ENCODE data around the gene BABAM2.

DNA sequence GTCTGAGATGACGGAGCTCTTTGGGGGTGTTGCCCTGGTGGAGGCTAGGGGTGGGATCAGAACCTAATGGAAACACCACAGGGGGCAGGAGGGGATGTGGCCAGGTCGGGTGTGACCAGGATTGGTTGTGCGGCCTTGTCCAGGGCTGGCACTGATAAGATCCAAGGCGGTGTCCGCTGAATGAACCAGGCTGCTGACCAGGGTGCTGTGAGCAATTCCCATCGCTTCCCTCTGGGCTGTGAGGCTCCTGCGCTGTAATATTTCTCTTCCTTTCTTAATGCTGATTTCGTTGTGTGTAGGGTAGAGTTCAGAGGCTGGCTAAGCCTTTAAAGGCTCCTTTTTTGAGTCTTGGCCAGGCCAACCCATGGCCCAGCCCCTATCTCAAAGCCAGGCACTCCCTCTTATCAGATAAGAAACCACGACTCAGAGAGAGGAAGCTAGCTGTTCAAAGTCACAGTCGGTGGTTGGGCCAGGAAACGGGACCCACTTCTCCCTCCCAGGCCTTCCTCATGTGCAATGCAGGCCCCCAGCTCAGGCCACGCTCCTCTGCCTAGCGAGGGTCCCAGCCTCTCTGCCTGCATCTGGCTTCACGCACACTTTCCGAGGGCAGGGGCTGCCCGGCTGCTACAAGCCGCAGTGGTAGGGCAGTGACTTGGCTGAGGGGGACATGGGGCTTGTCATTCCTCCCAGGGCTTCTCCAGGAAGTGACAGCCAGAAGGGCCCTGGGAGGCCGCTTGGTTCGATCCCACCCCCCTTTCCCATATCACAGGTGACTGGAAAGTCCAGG, 476.2 kb downstream of the BABAM2 start:
- TF ChIP-seq, protein P1, sequence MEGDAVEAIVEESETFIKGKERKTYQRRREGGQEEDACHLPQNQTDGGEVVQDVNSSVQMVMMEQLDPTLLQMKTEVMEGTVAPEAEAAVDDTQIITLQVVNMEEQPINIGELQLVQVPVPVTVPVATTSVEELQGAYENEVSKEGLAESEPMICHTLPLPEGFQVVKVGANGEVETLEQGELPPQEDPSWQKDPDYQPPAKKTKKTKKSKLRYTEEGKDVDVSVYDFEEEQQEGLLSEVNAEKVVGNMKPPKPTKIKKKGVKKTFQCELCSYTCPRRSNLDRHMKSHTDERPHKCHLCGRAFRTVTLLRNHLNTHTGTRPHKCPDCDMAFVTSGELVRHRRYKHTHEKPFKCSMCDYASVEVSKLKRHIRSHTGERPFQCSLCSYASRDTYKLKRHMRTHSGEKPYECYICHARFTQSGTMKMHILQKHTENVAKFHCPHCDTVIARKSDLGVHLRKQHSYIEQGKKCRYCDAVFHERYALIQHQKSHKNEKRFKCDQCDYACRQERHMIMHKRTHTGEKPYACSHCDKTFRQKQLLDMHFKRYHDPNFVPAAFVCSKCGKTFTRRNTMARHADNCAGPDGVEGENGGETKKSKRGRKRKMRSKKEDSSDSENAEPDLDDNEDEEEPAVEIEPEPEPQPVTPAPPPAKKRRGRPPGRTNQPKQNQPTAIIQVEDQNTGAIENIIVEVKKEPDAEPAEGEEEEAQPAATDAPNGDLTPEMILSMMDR (IDR thresholded peaks at IDR 0.05), result no peak
- TF ChIP-seq EP300 (IDR thresholded peaks at IDR 0.05) (no peak), POLR2A (IDR thresholded peaks at IDR 0.05; ENCODE audit: low read depth) (no peak)

Measured in esophagus muscularis mucosa (tissue), 4 donors.